HS-5 (cell line): ENCODE measurements around the gene RAB8B.
"Not testable (repeated sequence)": the region's sequence is repeated elsewhere in the genome, so short reads cannot be mapped to it uniquely, and the experiment has no call there.

ENCODE experiments used
- DNase-seq: peaks from one replicate; pipeline ENCODE4 v3.0.0-alpha.2; 2012; ENCODE audit warnings: low read depth

Gene RAB8B

DNA sequence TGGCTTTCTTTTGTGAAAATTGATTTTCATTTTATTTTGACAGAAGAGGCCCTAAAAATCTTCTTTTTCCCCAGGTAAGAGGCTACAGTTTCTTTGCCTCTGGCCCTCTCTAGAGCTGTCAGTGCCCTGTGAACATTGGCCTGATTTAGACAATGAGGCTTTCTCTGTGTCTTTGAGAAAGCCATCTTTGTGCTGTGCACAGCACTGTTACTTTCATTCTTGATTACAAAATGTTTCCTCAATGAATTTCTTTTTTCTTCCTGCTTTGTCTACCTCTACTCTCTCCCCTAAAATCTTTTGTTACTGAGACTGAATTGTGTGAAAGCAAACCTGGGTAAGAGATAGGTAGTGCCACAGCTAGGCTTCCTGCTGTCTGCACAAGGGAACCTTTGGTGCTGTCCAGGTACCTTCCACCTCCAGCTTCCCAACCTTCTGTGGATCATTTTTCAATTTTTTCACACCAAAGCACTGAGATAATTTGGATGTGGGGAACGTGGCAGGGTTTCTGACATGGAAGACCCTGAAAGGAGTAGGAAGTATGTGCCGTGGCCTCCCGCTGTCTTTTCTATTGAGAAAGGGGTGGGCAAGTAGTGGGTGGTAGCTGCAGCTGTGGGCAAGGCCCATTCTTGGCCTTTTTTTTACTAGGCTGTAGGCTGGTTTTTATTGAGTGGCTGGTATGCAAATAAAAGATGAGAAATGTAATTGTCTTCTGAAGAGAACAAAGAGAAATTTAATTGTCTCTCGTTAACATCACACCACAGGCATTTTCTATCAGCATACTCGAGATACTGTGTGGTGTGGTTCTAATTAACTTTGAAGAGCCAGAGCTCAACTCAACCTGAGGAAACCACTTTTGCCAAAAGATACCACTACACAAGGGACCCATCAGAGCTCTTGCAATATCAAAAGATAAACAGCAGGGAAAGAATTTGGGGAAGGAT, 21.0 kb downstream of the RAB8B start:
- DNase-seq: no peak

DNA sequence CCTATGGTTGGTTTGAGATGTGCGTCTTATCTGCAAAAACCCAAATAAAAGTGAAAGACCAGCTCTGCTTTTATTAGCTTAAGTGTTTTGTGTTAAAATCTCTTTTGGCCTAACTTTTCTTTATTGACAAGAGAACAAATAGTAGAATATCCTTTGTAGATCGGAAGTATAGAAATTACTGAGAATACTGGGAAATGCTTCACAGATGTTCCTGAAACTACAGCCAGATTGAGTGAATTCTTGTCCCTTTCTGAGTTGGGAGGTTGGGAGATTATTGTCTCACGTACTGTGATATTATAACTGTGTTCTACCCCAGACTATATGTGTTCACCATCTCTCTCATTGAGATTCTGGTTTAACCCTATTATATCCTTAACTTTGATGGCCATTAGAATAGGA, 21.7 kb downstream of the RAB8B start:
- no peak for DNase-seq

DNA sequence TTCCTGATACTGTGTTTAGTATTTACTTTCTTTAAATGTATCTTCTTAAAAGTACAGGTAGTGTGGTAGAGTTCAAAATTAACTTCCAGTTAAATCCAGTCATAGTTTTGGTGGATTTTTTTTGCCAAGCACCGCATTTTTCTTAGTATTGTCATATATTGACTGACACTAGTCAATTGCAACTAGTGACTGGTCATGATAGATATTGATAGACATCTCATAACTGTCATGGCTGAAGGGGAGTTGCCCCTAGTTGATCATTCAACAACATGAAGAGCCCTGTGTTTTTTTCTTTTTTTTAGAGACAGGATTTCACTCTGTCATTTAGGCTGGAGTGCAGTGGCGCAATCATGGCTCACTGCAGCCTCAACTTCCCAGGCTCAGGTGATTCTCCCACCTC, 22.1 kb downstream of the RAB8B start:
- no peak for DNase-seq

DNA sequence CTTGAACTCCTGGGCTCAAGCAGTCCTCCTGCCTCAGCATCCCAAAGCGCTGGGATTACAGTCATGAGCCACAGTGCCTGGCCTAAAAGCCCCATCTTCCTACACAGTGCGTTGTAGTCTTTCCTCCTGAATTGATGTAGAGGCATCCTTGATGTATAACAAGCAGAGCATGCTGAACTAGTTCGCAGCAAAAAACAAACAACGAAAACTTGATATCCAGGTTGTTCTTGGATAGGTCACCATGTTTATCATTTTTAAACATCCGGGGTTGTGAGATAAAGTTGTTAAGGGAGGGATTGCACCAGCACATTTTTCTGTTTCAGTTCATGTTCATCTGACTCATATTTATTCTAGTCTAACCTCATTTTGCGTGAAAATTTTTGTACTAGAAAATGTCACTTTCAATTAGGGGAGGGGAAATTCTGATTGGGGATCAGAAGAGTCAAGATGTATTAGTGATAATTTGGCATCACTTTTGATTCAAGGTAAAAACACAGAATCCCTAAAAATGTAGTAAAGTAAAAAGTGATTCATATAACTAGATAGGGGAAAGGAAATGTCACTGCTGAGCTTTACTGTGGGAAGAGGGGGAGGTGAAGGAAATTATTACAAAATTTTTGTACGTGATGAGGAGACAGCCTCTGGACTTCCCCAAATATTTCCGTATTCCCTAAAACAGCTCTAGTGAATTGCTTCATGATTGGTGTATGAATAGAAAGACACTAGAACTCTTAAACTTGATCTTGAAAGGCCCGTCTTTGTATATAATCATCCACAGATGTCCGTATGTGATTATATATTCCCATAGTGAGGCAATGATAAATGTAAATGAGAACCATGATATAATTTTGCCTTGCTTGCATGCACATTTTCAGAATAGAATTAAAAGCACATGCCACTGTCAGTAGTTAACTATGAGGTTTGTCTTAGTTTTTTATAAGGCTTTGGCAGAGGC, 22.9 kb downstream of the RAB8B start:
- DNase-seq: peak; percentile 71

DNA sequence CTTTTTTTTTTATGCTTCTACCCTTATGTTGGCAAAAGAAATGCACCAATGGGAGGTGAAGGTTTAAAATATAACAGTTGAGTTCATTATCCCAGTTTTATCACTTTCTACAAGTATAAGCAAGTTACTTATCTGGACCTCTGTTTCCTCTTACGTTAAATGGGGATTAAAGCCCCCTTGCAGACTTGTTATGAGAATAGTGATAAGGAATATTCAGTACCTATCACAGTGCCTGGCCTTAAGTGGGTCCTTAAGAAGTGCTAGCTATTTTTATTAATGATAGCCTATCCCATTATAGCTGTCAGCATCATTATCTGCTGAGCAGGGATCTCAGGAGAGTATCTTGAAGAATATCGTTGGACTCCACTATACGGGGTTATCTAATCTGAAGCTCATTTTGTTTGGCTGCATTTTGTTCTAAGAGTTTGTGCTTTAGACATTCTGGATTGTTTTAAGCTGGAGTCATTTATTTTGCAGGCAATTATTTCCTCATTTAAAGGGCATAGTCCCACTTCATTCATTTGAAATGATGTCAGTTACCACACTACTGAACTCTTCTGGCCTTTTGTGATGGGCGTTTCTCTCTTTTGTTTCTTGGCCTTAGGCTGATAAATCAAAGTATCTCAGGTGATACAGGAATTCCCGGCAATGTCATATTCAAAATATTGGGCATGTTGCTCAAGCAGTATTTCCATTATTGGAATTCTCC, 28.8 kb downstream of the RAB8B start:
- DNase-seq: no peak

DNA sequence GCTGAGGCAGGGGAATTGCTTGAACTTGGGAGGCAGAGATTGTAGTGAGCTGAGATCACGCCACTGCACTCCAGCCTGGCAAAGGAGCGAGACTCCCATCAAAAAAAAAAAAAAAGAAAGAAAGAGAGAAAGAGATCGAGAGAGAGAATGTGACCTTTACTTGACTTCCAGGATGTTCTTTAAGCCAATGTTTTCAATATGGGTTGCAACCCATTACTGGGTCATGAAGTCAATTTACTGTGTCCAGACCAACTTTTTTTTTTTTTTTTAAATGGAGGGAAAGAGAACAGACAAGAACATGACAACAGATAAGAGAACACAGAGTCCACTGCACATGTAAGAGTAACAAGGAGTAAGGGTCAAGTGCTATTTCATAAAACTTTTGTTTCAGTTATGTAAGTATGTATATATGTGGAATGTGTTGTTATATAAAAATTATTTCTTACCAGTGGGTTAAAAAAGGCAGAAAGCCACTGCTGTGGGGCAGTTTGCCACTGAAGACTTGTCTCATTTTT, 29.8 kb downstream of the RAB8B start:
- DNase-seq: no peak

DNA sequence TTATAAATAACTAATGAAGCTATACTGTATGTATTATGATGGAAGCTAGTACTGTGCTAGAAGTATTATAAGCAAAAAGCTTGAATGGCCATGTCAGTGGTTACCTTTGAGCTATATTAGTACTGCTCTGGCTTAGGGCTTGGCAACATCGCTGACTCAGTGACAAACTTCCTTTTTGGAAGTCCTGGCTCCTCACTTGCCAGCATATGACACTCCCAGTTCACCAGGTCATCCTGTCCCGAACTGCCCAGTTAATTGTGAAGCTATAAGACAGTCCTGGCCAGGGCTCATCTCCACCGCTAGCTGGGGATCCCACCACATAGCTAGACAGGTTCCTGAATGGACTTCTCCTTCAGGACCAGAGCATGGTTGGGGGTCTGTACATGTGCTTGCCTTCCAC, 31.9 kb downstream of the RAB8B start:
- no peak for DNase-seq

DNA sequence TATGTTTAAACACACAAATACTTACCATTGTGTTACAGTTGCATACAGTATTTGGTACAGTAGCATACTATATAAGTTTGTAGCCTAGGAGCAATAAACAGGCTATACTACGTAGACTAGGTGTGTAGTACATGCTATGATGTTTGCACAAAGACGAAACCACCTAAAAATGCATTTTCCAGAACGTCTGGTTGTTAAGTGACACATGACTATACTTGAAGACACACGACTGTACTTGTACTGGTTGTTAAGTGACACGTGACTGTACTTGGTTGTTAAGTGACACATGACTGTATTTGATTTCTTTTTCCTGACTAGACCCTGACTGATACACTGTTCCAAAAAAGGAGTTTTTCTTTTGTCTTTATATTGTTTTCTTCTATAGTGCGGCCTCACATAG, 34.1 kb downstream of the RAB8B start:
- no peak for DNase-seq

DNA sequence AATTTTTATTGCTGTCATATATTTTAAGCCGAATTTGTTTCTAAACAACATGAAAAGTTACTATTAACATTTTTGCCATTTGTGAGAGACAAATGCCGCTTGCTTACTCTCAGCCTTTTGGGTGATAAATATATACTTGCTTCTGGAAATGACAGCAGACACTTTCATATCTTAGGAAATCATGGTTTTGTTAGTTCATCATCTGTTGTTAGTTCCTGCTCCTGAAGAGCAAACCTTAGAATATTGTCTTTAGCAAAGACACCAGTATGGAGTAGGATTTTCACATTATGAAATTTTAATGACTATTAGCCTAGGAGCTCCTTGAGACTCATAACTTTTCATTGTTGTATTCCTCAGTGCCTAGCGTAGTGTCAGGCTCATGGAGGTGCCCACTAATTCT, 36.0 kb downstream of the RAB8B start:
- no peak for DNase-seq

DNA sequence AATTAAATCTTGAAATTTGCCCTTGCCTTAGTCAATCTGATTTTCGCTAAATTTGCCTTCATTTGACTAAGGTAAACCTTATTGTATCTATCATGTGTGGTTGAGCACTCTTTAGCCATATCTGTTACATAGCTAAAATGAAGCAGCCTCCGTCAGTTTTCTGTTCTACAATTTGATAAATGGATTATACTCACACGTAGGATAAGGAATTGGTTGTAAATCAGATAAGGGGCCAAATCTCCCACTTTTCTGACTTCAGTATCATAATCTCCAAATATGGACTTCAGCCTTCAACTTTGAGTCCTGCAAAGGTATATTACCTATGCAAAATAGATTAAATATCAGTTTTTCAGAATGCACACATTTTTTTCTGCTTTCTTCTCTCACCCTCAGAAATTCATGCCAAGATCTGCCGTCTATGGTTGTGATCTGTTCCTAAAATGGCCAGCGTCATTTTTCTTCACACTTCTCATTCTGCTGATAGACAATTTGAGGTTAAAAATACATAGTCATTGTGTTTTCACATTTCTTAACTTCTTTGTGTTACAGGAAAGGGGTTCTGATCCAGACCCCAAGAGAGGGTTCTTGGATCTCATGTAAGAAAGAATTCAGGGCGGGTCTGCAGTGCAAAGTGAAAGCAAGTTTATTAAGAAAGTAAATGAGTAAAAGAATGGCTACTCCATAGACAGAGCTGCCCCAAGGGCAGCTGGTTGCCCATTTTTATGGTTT, 36.9 kb downstream of the RAB8B start:
- no peak for DNase-seq

DNA sequence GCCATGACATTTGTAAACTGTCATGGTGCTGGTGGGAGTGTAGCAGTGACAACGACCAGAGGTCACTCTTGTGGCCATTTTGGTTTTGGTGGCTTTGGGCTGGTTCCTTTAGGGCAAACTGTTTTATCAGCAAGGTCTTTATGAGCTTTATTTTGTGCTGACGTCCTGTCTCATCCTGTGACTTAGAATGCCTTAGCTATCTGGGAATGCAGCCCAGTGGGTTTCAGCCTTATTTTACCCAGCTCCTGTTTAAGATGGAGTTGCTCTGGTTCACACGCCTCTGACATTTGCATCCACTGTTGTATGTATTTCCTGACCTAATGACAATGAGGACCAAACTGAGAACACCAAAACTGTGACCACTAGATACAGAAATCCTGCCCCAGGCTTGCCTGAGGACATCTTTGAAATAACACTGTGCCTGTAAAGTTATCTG, 37.6 kb downstream of the RAB8B start:
- DNase-seq: no peak

DNA sequence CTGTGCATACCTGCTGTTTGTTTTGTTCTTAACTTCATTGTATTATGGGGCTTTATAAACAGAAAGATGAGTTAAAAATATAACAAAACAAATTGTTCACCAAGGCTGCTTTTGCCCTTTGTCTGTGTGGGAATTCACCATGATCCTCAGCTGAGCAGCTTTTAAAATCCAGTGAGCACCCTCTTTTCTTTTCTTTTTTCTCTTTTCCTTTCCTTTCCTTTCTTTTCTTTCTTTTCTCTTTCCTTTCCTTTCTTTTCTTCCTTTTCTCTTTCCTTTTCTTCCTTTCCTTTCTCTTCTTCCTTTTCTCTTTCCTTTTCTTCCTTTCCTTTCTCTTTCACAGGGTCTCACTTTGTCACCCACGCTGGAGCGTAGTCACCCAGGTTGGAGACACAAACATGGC, 38.3 kb downstream of the RAB8B start:
- no peak for DNase-seq

DNA sequence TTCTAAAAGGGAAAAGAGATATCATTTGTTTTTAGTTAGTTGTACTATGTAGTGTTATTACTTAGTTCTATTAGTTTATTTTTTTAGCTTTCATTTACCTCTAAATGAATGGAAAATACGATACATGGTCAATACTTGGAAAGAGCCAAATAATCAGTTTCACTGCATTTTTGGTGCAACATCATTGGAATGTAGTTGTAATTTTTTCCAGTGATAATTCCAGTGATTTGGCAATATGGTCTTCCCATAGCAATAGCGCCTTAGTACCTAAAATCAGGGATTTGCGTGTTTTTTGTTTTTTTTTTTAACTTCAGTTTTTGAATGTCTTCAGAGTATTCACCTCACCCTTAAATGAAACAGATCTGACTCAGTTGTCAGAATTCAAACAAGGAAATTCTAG, 41.8 kb downstream of the RAB8B start:
- DNase-seq: no peak

DNA sequence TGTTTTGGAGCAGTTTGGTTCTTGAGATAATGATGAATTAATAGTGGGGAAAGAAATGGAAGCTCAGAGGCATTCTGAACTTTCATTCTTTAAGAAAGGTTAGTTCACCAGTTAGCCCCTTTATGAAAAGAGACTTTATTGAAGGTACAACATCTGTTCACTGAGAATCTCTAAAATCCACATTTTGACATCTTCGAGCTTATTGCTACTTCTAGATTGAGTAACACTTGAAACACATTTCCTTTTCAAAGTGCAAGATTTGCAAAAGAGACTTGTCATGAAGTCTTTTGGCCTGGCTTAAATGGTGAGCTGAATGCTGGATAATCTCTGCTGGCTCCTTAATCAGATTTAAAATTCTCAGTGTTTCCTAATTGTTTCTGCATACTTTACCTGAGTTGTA, 42.3 kb downstream of the RAB8B start:
- DNase-seq: no peak

DNA sequence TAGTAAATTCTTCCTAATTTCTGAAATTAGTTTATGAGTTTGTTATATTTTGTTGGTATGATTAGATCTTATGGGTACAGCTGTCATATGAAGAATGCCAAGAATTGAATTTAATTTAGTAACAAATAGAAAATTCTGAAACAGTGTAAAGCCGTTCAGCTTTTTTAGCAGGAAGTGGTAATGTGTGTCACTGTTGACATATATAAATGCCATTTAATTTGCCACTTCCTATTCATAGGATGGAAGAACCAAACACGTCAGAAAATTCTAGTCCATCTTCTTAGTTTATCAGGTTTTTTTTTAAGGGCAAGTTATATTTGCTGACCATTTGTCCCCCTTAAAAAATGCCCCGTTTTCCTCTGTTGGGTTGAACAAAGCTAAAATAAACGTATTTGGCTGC, 43.0 kb downstream of the RAB8B start:
- DNase-seq: no peak

DNA sequence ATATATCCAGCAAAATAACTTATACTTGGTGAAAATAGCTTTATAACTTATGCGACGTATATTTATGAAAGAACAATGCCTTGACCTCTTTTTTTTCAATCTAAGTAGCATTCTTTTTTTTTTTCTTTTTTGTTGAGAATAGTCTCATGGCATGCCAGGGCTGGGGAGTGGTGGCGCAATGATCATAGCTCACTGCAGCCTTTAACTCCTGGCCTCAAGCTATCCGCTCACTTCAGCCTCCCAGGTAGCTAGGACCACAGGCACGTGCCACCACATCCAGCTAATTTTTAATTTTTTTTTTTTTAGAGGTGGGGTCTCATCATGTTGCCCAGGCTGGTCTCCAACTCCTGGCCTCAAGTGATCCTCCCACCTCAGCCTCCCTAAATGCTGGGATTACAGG, 43.5 kb downstream of the RAB8B start:
- DNase-seq: no peak

DNA sequence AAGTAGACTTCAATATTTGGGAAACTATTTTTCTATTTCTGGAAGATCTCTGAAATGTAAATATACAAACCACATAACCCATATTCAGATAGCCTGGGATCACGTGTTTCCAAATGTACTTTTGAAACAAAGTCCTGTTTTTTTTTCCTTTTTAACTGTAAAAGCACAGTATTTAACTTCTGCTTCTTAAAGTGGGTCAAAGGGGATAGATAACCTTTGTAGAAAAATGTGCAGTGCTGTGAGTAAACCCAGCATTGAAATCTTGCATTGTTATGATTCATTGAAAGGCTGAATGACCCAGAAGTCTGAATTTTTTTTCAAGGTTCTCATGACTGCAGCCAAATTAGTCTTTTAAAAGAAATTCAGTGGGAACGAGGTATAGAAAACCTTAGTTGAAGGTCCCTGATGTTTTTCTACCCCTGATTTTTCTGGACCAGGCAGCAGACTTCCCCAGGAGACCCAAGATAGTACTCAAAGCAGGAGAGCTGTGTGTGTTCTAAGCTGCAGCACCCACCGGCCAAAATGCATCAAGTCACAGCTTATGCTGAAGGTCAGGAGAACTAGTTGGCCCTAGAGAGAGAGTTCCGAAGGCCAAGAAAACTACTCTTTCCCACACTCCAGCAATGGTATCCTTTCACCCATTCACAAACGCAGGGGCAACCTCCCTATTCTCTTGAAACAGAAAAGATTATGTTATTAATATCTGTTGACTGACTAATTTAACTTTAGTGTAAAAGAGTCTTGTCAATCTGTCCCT, 44.4 kb downstream of the RAB8B start:
- peak; percentile 58 for DNase-seq

DNA sequence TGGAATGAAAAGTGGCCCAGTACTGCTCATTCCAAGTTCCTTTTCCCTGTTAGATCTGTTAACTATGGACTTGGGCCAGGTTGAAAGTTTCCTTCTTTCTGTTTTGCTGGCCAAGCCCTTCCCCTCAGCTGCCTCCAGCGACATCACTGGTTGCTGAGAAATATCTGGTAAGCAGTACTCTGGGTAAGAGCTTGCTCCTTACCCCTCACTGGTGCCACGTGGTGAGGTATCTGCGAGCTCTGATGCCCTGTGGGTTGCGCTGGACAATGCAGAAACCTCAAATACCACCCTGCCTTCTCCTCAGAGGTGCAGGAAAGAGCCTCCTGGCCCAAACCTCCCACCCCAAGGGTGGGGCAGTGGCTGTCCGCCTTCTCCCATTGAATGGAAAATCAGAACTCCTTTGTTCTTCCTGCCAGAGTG, 45.1 kb downstream of the RAB8B start:
- no peak for DNase-seq

DNA sequence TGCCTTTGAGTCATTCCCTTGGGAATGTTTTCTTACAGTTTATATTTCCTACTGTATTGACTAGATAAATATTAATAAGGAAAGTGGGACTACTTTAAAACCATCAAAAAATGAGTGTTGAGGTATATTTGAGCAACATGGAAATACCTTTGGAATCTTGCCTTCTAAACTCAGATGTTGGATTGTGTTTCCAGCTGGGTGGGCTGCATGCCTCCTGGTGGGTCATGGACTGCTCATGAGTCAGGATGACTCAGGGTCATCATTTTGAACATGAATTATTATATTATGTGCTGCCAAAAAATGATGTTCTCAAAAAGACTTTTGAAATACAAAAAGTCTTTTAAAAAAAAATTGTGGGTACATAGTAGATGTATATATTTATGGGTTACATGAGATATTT, 46.9 kb downstream of the RAB8B start:
- peak; percentile 77 for DNase-seq

DNA sequence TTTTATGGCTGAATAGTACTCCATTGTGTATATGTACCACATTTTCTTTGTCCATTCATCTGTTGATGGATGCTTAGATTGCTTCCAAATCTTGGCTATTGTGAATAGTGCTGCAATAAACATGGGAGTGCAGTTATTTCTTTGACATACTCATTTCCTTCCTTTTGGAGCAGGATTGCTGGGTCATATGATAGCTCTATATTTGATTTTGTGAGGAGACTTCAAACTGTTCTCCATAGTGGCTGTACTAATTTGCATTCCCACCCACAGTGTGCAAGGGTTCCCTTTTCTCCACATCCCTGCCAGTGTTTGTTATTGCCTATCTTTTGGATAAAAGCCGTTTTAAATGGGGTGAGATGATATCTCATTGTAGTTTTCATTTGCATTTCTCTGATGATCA, 47.7 kb downstream of the RAB8B start:
- DNase-seq: not testable (repeated sequence)

DNA sequence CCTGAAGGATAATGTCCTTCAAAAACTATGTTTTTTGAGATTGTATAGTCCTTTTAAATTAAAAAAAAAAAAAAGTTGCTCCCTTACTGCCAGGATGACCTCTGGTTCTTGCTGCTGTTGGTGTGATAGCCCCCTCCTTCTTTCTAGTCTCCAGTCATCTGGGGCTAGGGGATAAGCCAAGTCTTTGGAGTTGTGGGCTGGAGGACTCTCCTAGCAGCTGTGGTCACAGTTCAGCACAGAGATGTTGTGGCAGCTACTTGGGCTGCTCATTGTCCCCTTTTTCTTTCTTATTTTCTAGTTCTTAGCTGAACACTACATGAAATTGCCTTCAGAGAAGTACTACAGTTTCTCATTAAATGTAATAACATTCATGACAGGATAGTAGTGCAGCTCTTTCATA, 48.8 kb downstream of the RAB8B start:
- no peak for DNase-seq
